ENCODE data around the gene GRM8. TPM values are rescaled to one million over a fixed set of nuclear protein-coding genes. Genes with fewer than 3 reads are reported as not detected.

GRM8 gene
- polyA plus RNA-seq, 1 donor (not counting 4 experiments of a cell fraction or from before 2014, with no cell fraction given), result not detected

GRCh38 chr7:126449611-126450268 is 803.0 kb downstream of the GRM8 start:
- Histone ChIP-seq H3K9me1 (ENCODE audit: control insufficient read depth, extremely low read depth, insufficient read depth, low read length) (no peaks in the 10 kb centered on the region), H2AFZ (ENCODE audit: control insufficient read depth, low read length) (no peak overlapping the region), H3K9me3 (ENCODE audit: control insufficient read depth, low read depth, low read length) (no peaks in the 10 kb centered on the region), H3K36me3 (ENCODE audit: control insufficient read depth in 2 of 2, extremely low read depth in 1 of 2, insufficient read depth in 2 of 2, low read length in 2 of 2) (no peaks in the 10 kb centered on the region), H4K20me1 (ENCODE audit: control insufficient read depth, extremely low read depth, insufficient read depth, low read length) (no peaks in the 10 kb centered on the region), H3K9ac (ENCODE audit: control insufficient read depth, extremely low read depth, insufficient read depth, low read length) (no peak overlapping the region), H3K27me3 (ENCODE audit: control insufficient read depth, extremely low read depth, insufficient read depth, low read length) (no peaks in the 10 kb centered on the region), H3K4me2 (ENCODE audit: control insufficient read depth, extremely low read depth, insufficient read depth, low read depth, low read length) (no peak overlapping the region), H3K27ac (ENCODE audit: control insufficient read depth, insufficient read depth, low read length) (no peak overlapping the region), H3K79me2 (ENCODE audit: control insufficient read depth, insufficient read depth, low read length) (no peaks in the 10 kb centered on the region), H3K4me3 (ENCODE audit: control insufficient read depth in 2 of 3, extremely low read depth in 1 of 3, insufficient read depth in 2 of 3, low read depth in 1 of 3, low read length in 3 of 3) (no peak overlapping the region), H3K4me1 (ENCODE audit: control insufficient read depth, extremely low read depth, insufficient read depth, low read length) (no peaks in the 10 kb centered on the region)
- no peak for TF ChIP-seq CTCF (optimal IDR thresholded peaks at IDR 0.05 in 1 of 3, IDR thresholded peaks at IDR 0.05 in 1 of 3, conservative IDR thresholded peaks at IDR 0.05 in 1 of 3; ENCODE audit: extremely low read depth in 1 of 3, insufficient read depth in 2 of 3, low read length in 3 of 3)
- TF ChIP-seq EZH2 (IDR thresholded peaks at IDR 0.05; ENCODE audit: low read length), result no peak
- dilution Hi-C loops (cut with MboI; ENCODE audit: extremely low pct_ligation_motif_present, low sequenced_read_pairs), result no loop called here
- DNase-seq (ENCODE audit: low read depth, low spot score), result no peak
- no peak for FAIRE-seq

DNA sequence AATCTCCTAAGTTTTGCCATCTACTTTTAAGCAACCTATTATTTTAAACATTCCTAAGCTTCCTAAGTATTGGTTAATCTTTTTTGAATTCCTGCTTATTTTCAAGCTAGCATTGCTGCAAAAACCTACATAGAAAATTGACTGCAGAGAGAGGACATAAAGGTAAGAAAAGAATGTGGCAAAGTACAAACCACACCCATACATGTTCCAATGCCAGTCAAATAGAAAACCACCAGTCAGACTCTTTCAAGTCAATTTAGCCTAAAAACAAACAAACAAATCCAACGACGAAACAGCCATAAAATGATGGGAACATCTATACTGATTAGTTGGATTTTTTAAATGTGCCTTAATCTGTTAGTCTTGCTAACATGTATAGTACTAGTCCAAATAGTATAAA is 804.8 kb downstream of the GRM8 start:
- dilution Hi-C loops (cut with MboI; ENCODE audit: extremely low pct_ligation_motif_present, low sequenced_read_pairs), result no loop called here

More for the DNA sequence above, 804.8 kb downstream of the GRM8 start:
- H3K9me1 ChIP-seq (ENCODE audit: control insufficient read depth, extremely low read depth, insufficient read depth, low read length), result no peaks in the 10 kb centered on the region
- no peak for TF ChIP-seq EZH2 (IDR thresholded peaks at IDR 0.05; ENCODE audit: low read length)
- no peak for TF ChIP-seq CTCF (optimal IDR thresholded peaks at IDR 0.05 in 1 of 3, IDR thresholded peaks at IDR 0.05 in 1 of 3, conservative IDR thresholded peaks at IDR 0.05 in 1 of 3; ENCODE audit: extremely low read depth in 1 of 3, insufficient read depth in 2 of 3, low read length in 3 of 3)
- no peaks in the 10 kb centered on the region for H3K27me3 ChIP-seq (ENCODE audit: control insufficient read depth, extremely low read depth, insufficient read depth, low read length)
- DNase-seq (ENCODE audit: low read depth, low spot score), result no peak
- no peaks in the 10 kb centered on the region for H3K9me3 ChIP-seq (ENCODE audit: control insufficient read depth, low read depth, low read length)
- no peak overlapping the region for H3K4me2 ChIP-seq (ENCODE audit: control insufficient read depth, extremely low read depth, insufficient read depth, low read depth, low read length)
- no peaks in the 10 kb centered on the region for H3K4me1 ChIP-seq (ENCODE audit: control insufficient read depth, extremely low read depth, insufficient read depth, low read length)
- H3K36me3 ChIP-seq (ENCODE audit: control insufficient read depth in 2 of 2, extremely low read depth in 1 of 2, insufficient read depth in 2 of 2, low read length in 2 of 2), result no peaks in the 10 kb centered on the region
- H3K79me2 ChIP-seq (ENCODE audit: control insufficient read depth, insufficient read depth, low read length), result no peaks in the 10 kb centered on the region
- no peak overlapping the region for H3K27ac ChIP-seq (ENCODE audit: control insufficient read depth, insufficient read depth, low read length)
- H3K4me3 ChIP-seq (ENCODE audit: control insufficient read depth in 2 of 3, extremely low read depth in 1 of 3, insufficient read depth in 2 of 3, low read depth in 1 of 3, low read length in 3 of 3), result no peak overlapping the region
- no peak for FAIRE-seq
- no peaks in the 10 kb centered on the region for H4K20me1 ChIP-seq (ENCODE audit: control insufficient read depth, extremely low read depth, insufficient read depth, low read length)
- H2AFZ ChIP-seq (ENCODE audit: control insufficient read depth, low read length), result no peak overlapping the region
- no peak overlapping the region for H3K9ac ChIP-seq (ENCODE audit: control insufficient read depth, extremely low read depth, insufficient read depth, low read length)
